ENCODE measurements around the gene ZNF502. TPM values are rescaled to one million over a fixed set of nuclear protein-coding genes. Genes with fewer than 3 reads are reported as not detected.

ZNF502 gene
- total and polyA plus RNA-seq, 2 of the 13 experiments (the other 11 are each of a cell fraction or from before 2014, with no cell fraction given), result not detected

- TF ChIP-seq PBX3 (CRISPR knock-in tag; IDR thresholded peaks at IDR 0.05; ENCODE audit: borderline replicate concordance) (no peak), NFYC (CRISPR knock-in tag; IDR thresholded peaks at IDR 0.05) (peak; percentile 66), TERF1 (CRISPR knock-in tag; IDR thresholded peaks at IDR 0.05) (no peak), ATF3 (CRISPR knock-in tag; IDR thresholded peaks at IDR 0.05) (no peak), PRMT3 (CRISPR knock-in tag; IDR thresholded peaks at IDR 0.05; ENCODE audit: borderline replicate concordance, low read depth) (peak; percentile 74; the same call in 1 of the 2 replicates), NCOA2 (CRISPR knock-in tag; IDR thresholded peaks at IDR 0.05) (peak; percentile 56; the same call in 1 of the 2 replicates), GABPB1 (CRISPR knock-in tag; IDR thresholded peaks at IDR 0.05) (peak; percentile 96), KDM6A (CRISPR knock-in tag; IDR thresholded peaks at IDR 0.05; ENCODE audit: low read depth) (no peak), SP4 (CRISPR knock-in tag; IDR thresholded peaks at IDR 0.05) (peak; percentile 84), ZNF703 (CRISPR knock-in tag; IDR thresholded peaks at IDR 0.05; ENCODE audit: borderline replicate concordance) (peak; percentile 73; the same call in 1 of the 2 replicates), IKZF5 (CRISPR knock-in tag; IDR thresholded peaks at IDR 0.05) (peak; percentile 88), ZNF276 (CRISPR knock-in tag; IDR thresholded peaks at IDR 0.05; ENCODE audit: low read depth) (peak; percentile 74; the same call in 1 of the 2 replicates), ZNF788 (CRISPR knock-in tag; IDR thresholded peaks at IDR 0.05; ENCODE audit: borderline replicate concordance) (peak; percentile 77; the same call in 1 of the 2 replicates), SIN3A (IDR thresholded peaks at IDR 0.05; ENCODE audit: borderline replicate concordance, low read depth, low read length) (0 out of 2 replicates have a peak, but pooled peaks have one; percentile 49), ARHGAP35 (CRISPR knock-in tag; IDR thresholded peaks at IDR 0.05; ENCODE audit: borderline replicate concordance) (peak; percentile 79; the same call in 1 of the 2 replicates), ZNF432 (CRISPR knock-in tag; IDR thresholded peaks at IDR 0.05; ENCODE audit: borderline replicate concordance) (no peak), ZNF205 (CRISPR knock-in tag; IDR thresholded peaks at IDR 0.05) (peak; percentile 83), TCF7 (IDR thresholded peaks at IDR 0.05; ENCODE audit: low read depth) (no peak)
- TF ChIP-seq, protein P1, sequence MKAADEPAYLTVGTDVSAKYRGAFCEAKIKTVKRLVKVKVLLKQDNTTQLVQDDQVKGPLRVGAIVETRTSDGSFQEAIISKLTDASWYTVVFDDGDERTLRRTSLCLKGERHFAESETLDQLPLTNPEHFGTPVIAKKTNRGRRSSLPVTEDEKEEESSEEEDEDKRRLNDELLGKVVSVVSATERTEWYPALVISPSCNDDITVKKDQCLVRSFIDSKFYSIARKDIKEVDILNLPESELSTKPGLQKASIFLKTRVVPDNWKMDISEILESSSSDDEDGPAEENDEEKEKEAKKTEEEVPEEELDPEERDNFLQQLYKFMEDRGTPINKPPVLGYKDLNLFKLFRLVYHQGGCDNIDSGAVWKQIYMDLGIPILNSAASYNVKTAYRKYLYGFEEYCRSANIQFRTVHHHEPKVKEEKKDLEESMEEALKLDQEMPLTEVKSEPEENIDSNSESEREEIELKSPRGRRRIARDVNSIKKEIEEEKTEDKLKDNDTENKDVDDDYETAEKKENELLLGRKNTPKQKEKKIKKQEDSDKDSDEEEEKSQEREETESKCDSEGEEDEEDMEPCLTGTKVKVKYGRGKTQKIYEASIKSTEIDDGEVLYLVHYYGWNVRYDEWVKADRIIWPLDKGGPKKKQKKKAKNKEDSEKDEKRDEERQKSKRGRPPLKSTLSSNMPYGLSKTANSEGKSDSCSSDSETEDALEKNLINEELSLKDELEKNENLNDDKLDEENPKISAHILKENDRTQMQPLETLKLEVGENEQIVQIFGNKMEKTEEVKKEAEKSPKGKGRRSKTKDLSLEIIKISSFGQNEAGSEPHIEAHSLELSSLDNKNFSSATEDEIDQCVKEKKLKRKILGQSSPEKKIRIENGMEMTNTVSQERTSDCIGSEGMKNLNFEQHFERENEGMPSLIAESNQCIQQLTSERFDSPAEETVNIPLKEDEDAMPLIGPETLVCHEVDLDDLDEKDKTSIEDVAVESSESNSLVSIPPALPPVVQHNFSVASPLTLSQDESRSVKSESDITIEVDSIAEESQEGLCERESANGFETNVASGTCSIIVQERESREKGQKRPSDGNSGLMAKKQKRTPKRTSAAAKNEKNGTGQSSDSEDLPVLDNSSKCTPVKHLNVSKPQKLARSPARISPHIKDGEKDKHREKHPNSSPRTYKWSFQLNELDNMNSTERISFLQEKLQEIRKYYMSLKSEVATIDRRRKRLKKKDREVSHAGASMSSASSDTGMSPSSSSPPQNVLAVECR (CRISPR knock-in tag; IDR thresholded peaks at IDR 0.05; ENCODE audit: borderline replicate concordance), result peak; percentile 95
Observed at GRCh38 chr3:44729384-44729910, 17.0 kb downstream of the ZNF502 start, which contains the start of gene ZNF501 (continued).

Measured in HepG2 (cell line).